Measurements from ENCODE around the gene SKIC8. TPM values are rescaled to one million over a fixed set of nuclear protein-coding genes. Genes with fewer than 3 reads are reported as not detected.
A peak's percentile ranks its signal among the peaks of the same experiment; 100 is the strongest.

The SKIC8 gene
- total and polyA plus RNA-seq, 2 of the 13 experiments (the other 11 are each of a cell fraction or from before 2014, with no cell fraction given) = 69.5 to 70.6 TPM

- no peak for TF ChIP-seq PRDM15 (CRISPR knock-in tag; IDR thresholded peaks at IDR 0.05)
- peak; percentile 67; the same call in 1 of the 2 replicates for TF ChIP-seq RFX1 (IDR thresholded peaks at IDR 0.05)
- TF ChIP-seq ZNF572 (CRISPR knock-in tag; IDR thresholded peaks at IDR 0.05) = no peak
- TF ChIP-seq NFYC (CRISPR knock-in tag; IDR thresholded peaks at IDR 0.05) = peak; percentile 61
- TF ChIP-seq FOXM1 (CRISPR knock-in tag; IDR thresholded peaks at IDR 0.05) = no peak
- TF ChIP-seq ZBTB2 (CRISPR knock-in tag; IDR thresholded peaks at IDR 0.05; ENCODE audit: low read depth) = peak; percentile 94
- no peak for TF ChIP-seq ZUFSP (CRISPR knock-in tag; IDR thresholded peaks at IDR 0.05; ENCODE audit: borderline replicate concordance)
- TF ChIP-seq TIGD3 (CRISPR knock-in tag; IDR thresholded peaks at IDR 0.05; ENCODE audit: borderline replicate concordance) = no peak
- TF ChIP-seq ZNF720 (CRISPR knock-in tag; IDR thresholded peaks at IDR 0.05) = no peak
- peak; percentile 96 for TF ChIP-seq HOXA3 (CRISPR knock-in tag; IDR thresholded peaks at IDR 0.05)
- no peak for TF ChIP-seq CENPBD1 (CRISPR knock-in tag; IDR thresholded peaks at IDR 0.05; ENCODE audit: borderline replicate concordance, low read depth)
- no peak for TF ChIP-seq ATRX (CRISPR knock-in tag; IDR thresholded peaks at IDR 0.05; ENCODE audit: borderline replicate concordance)
- TF ChIP-seq UBTF (CRISPR knock-in tag; IDR thresholded peaks at IDR 0.05) = peak; percentile 76
- peak; percentile 61; the same call in 1 of the 2 replicates for TF ChIP-seq KDM3A (CRISPR knock-in tag; IDR thresholded peaks at IDR 0.05; ENCODE audit: low read depth)
- no peak for TF ChIP-seq PLRG1 (conservative IDR thresholded peaks at IDR 0.05)
- no peak for TF ChIP-seq ZNF773 (CRISPR knock-in tag; IDR thresholded peaks at IDR 0.05; ENCODE audit: borderline replicate concordance)
- TF ChIP-seq STAT5B (CRISPR knock-in tag; IDR thresholded peaks at IDR 0.05) = no peak
- no peak for TF ChIP-seq EZH2 (conservative IDR thresholded peaks at IDR 0.05; ENCODE audit: low read depth, low read length)
These were observed at the start of gene SKIC8 (continued) for GRCh38 chr15:78299101-78299930.
